KOPT-K1 (cell line): ENCODE results near the gene NEK9.

Source experiments
- H3K27ac ChIP-seq: fragments of 200-600 bp; sonication (generic); 2 replicates; pipeline ENCODE4 v1.5.1; 2016; ENCODE audit warnings: antibody characterized with exemption, mild to moderate bottlenecking, low read depth, low read length; ENCODE audit not compliant: poor library complexity, severe bottlenecking
- H3K36me3 ChIP-seq: fragments of 200-600 bp; sonication (generic); 2 replicates; pipeline ENCODE4 v1.5.1; 2017; ENCODE audit warnings: antibody characterized with exemption, mild to moderate bottlenecking, low read length, moderate library complexity; ENCODE audit not compliant: insufficient read depth
- H3K9me3 ChIP-seq: fragments of 200-600 bp; sonication (generic); 2 replicates; pipeline ENCODE4 v1.5.1; 2017; ENCODE audit warnings: antibody characterized with exemption, low read length, mild to moderate bottlenecking; ENCODE audit not compliant: insufficient read depth, poor library complexity, severe bottlenecking

Gene NEK9

GRCh38 chr14:75098212-75098611 is 28.6 kb downstream of the NEK9 start:
- H3K36me3 ChIP-seq: peaks cover 89% of the 10 kb centered on the region
- no peak overlapping the region for H3K27ac ChIP-seq
- H3K9me3 ChIP-seq: no peaks in the 10 kb centered on the region

GRCh38 chr14:75096959-75097358 is 29.9 kb downstream of the NEK9 start:
- H3K9me3 ChIP-seq: no peaks in the 10 kb centered on the region
- no peak overlapping the region for H3K27ac ChIP-seq
- H3K36me3 ChIP-seq: peaks cover 92% of the 10 kb centered on the region

- Histone ChIP-seq H3K27ac (no peak overlapping the region), H3K36me3 (peaks cover 92% of the 10 kb centered on the region), H3K9me3 (no peaks in the 10 kb centered on the region)
Measured at GRCh38 chr14:75095690-75096089, 31.2 kb downstream of the NEK9 start.

GRCh38 chr14:75094896-75095295 is 32.0 kb downstream of the NEK9 start:
- Histone ChIP-seq H3K27ac (no peak overlapping the region), H3K36me3 (peaks cover 88% of the 10 kb centered on the region), H3K9me3 (no peaks in the 10 kb centered on the region)

- Histone ChIP-seq H3K27ac (no peak overlapping the region), H3K9me3 (no peaks in the 10 kb centered on the region), H3K36me3 (peaks cover 80% of the 10 kb centered on the region)
Measured at GRCh38 chr14:75092698-75093097, 34.1 kb downstream of the NEK9 start.

- Histone ChIP-seq H3K27ac (no peak overlapping the region), H3K9me3 (no peaks in the 10 kb centered on the region), H3K36me3 (peaks cover 80% of the 10 kb centered on the region)
Measured at GRCh38 chr14:75091251-75091650, 35.6 kb downstream of the NEK9 start.

GRCh38 chr14:75090353-75090752 is 36.5 kb downstream of the NEK9 start:
- peaks cover 79% of the 10 kb centered on the region for H3K36me3 ChIP-seq
- H3K27ac ChIP-seq: no peak overlapping the region
- no peaks in the 10 kb centered on the region for H3K9me3 ChIP-seq

DNA sequence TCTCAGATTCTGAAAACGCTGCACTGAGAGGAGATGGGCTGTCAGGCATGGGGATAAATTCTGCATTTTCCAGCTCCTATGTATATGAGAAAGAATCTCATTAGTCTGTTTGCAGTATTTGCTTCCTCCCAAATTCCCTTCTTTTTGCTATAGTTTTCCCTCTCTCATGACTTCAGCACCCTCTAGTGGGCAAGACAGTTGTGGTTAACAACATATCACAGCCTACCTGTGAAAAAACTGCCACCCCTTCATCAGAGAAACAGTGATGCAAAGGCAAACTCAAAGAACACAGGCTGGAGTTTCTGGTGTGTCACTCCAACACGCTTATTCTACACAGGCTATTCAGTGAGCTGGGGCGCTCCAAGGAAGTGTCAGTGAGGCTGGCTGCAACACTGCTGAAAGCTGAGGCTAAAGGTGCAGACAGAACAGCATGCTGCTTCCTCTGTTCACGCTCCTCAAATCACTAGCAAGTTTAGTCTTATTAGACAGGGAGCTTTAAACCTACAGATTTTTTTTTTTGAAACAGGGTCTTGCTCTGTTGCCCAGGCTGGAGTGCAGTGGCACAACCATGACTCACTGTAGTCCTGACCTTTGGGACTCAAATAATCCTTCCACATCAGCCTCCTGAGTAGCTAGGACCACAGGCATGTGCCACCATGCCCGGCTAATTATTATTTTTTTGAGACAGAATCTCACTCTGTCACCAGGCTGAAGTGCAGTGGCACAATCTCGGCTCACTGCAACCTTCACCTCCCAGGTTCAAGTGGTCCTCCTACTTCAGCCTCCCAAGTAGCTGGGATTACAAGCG is 38.1 kb downstream of the NEK9 start:
- peaks cover 79% of the 10 kb centered on the region for H3K36me3 ChIP-seq
- no peaks in the 10 kb centered on the region for H3K9me3 ChIP-seq
- no peak overlapping the region for H3K27ac ChIP-seq

DNA sequence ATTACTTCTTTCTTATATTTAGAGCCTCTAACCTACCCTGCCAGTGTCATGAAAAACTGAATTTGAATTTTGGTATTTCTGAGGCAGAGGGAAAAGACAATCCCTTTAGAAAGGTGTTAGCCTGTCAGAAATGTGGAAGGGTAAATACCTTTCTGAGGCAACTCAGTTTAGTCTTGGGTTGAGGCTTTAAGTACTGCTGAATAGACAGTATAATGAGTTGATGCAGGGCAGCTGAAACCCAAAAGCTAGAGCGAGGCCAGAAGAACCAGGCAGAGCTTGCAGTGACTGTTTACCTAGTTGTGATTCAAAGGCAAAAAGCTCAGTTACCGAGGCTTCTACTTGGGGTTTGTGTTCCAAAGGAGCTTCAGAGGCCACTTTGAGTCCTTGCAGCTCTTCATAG is 38.7 kb downstream of the NEK9 start:
- no peaks in the 10 kb centered on the region for H3K9me3 ChIP-seq
- peaks cover 79% of the 10 kb centered on the region for H3K36me3 ChIP-seq
- H3K27ac ChIP-seq: no peak overlapping the region

DNA sequence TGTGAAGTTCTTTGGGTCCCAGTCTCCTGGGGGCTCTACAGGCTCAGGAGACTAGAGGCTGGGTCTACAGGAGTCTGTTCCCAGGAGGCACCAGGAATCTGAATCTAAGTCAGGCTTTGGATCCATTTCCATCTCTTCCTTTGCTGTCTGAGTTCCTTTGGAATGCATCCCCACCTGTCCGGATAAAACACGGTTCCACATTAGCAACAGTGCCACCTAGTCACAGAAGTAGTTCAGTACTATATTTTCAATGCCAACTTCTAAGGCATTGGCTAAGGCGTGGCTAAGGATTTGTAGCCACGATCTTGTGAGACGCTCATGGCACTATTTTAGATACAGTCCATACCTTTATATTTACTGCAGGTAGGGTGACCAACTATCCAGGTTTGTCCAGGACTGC is 42.3 kb downstream of the NEK9 start:
- no peaks in the 10 kb centered on the region for H3K9me3 ChIP-seq
- peaks cover 79% of the 10 kb centered on the region for H3K36me3 ChIP-seq
- no peak overlapping the region for H3K27ac ChIP-seq

GRCh38 chr14:75083271-75083670 is 43.6 kb downstream of the NEK9 start:
- peaks cover 71% of the 10 kb centered on the region for H3K36me3 ChIP-seq
- no peak overlapping the region for H3K27ac ChIP-seq
- no peaks in the 10 kb centered on the region for H3K9me3 ChIP-seq

GRCh38 chr14:75081660-75082229 is 45.1 kb downstream of the NEK9 start:
- H3K27ac ChIP-seq: no peak overlapping the region
- H3K9me3 ChIP-seq: no peaks in the 10 kb centered on the region
- peaks cover 56% of the 10 kb centered on the region for H3K36me3 ChIP-seq

DNA sequence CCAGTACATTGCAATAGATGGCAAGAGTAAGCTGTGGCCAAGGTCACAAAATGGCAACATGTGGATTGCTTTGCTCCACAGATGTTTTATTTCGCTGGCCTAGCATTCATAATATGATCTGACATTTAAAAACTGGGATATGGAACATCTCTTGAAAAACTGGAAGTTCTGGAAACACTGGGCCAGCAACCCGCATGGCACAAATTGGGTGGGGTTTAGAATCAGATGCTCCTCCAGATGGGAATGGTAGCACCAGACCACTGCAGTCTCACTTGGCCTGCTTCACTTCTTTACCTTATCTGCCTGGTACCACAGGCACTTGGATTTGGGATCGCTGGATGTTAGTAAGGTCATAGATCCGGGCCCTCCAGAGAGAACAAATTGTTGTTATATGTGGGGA is 47.3 kb downstream of the NEK9 start:
- no peaks in the 10 kb centered on the region for H3K9me3 ChIP-seq
- H3K27ac ChIP-seq: no peak overlapping the region
- peaks cover 36% of the 10 kb centered on the region for H3K36me3 ChIP-seq

DNA sequence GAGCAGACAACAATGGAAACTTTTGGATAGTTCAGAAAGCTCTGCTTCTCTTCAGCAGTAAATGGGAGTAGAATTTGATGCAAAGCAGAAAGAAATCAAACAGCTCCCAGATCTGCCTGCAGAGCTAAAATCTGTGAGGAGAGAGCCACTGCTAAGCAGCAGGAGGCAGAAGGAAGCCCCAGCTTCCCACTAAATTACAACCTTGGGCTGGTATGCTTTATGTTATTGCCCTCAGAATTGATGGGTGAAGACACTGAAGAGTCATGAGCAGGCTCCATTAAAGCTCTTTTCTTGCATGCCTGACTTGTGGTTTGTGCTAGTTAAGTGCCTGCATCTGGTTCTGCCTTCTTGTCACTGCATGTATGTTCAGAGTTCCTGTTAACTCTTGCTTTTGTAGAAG is 49.1 kb downstream of the NEK9 start:
- Histone ChIP-seq H3K9me3 (no peaks in the 10 kb centered on the region), H3K27ac (no peak overlapping the region), H3K36me3 (peaks cover 19% of the 10 kb centered on the region)

DNA sequence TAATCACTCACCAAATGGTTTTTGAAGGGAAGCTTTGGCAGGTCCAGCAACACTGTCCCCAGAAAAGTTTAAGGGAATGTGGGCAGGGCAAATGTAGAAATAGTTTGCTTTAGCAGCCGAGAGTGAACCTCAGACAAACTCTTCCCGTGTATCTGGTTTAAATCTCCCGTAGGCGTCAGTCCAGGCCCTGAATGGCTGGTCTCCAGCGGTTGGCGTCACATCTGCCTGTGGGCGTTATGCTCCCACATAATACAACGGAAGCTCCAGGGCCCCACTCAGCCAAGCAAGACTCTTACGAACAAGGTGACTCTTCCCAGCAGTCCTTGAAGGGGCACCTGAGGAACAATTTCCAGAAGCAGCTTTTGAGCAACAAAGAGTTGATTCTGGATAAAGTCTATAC is 56.5 kb downstream of the NEK9 start:
- Histone ChIP-seq H3K27ac (no peak overlapping the region), H3K9me3 (no peaks in the 10 kb centered on the region), H3K36me3 (no peaks in the 10 kb centered on the region)

GRCh38 chr14:75069811-75070145 is 57.1 kb downstream of the NEK9 start:
- Histone ChIP-seq H3K27ac (no peak overlapping the region), H3K9me3 (no peaks in the 10 kb centered on the region), H3K36me3 (no peaks in the 10 kb centered on the region)
